ENCODE results near the gene TMED1.
"Not testable (repeated sequence)": the region's sequence is repeated elsewhere in the genome, so short reads cannot be mapped to it uniquely, and the experiment has no call there.

Gene TMED1

GRCh38 chr19:10862561-10863106 lies 26.6 kb upstream of the TMED1 start:
- no peak for DNase-seq (ENCODE audit: low read depth)

- no peak for DNase-seq (ENCODE audit: low read depth)
Measured at GRCh38 chr19:10861103-10861651, 25.2 kb upstream of the TMED1 start.

GRCh38 chr19:10858204-10858828 lies 22.3 kb upstream of the TMED1 start:
- DNase-seq (ENCODE audit: low read depth) = no peak

GRCh38 chr19:10856899-10857298 lies 20.9 kb upstream of the TMED1 start:
- not testable (repeated sequence) for DNase-seq (ENCODE audit: low read depth)

GRCh38 chr19:10855879-10856522 lies 20.0 kb upstream of the TMED1 start:
- no peak for DNase-seq (ENCODE audit: low read depth)

- no peak for DNase-seq (ENCODE audit: low read depth)
Measured at GRCh38 chr19:10854350-10855089, 18.5 kb upstream of the TMED1 start.

GRCh38 chr19:10852941-10853340 lies 16.9 kb upstream of the TMED1 start:
- no peak for DNase-seq (ENCODE audit: low read depth)

GRCh38 chr19:10852098-10852800 lies 16.2 kb upstream of the TMED1 start:
- no peak for DNase-seq (ENCODE audit: low read depth)

GRCh38 chr19:10850631-10851030 lies 14.6 kb upstream of the TMED1 start:
- DNase-seq (ENCODE audit: low read depth) = no peak

- DNase-seq (ENCODE audit: low read depth) = no peak
Measured at GRCh38 chr19:10848230-10848856, 12.3 kb upstream of the TMED1 start, which contains the start of gene C19orf38. TSS of gene C19orf38 (plus strand) at chr19:10848415. CDS start at chr19:10848509, 94 bp downstream.

GRCh38 chr19:10846500-10847202 lies 10.6 kb upstream of the TMED1 start:
- DNase-seq (ENCODE audit: low read depth) = no peak

- no peak for DNase-seq (ENCODE audit: low read depth)
Measured at GRCh38 chr19:10842788-10843187, 6.8 kb upstream of the TMED1 start.

- DNase-seq (ENCODE audit: low read depth) = no peak
Measured at GRCh38 chr19:10839114-10840050, 3.4 kb upstream of the TMED1 start.

- no peak for DNase-seq (ENCODE audit: low read depth)
Measured at GRCh38 chr19:10838377-10838776, 2.4 kb upstream of the TMED1 start.

GRCh38 chr19:10837649-10838048 lies 1.6 kb upstream of the TMED1 start:
- not testable (repeated sequence) for DNase-seq (ENCODE audit: low read depth)

- peak; percentile 76 for DNase-seq (ENCODE audit: low read depth)
Measured at GRCh38 chr19:10836479-10837330, 693 bp upstream of the TMED1 start.

- no peak for DNase-seq (ENCODE audit: low read depth)
Measured at GRCh38 chr19:10835089-10835753, 791 bp downstream of the TMED1 start.

GRCh38 chr19:10832939-10833296 lies 3.1 kb downstream of the TMED1 start:
- no peak for DNase-seq (ENCODE audit: low read depth)

Measured in stimulated activated CD4-positive, alpha-beta T cell treated with anti-CD3 and anti-CD28 coated beads, Interleukin-2, amount 100 ng/mL, for 4 hours (primary cell).